ENCODE data around the gene CCNH.

The CCNH gene

DNA sequence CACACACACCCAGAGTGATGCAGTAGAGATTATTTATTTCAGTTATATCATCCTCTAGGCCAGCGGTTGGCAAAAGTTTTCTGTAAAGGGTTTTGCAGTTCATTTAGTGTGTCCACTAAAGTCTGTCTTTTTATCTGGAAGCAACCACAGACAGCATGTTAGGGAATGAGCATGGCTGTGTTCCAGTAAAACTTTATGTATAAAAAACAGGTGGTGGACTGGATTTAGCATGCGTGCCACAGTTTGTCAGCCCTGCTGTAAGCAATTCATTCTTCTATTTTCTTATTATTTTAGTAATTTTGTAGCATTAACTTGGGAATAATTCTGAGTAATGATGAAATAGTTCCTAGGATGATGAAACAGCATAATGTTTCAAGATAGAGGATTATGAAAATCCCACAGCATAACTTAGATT, 51.7 kb downstream of the CCNH start:
- Histone ChIP-seq H2BK12ac (ENCODE audit: low read length in 2 of 2) (no peak overlapping the region), H3K4ac (ENCODE audit: low read depth in 1 of 2, low read length in 2 of 2) (no peak overlapping the region), H3K27ac (ENCODE audit: low read length, poor library complexity, severe bottlenecking) (no peak overlapping the region), H3K23ac (ENCODE audit: low read length in 2 of 2) (no peak overlapping the region), H3K4me2 (ENCODE audit: low read length, poor library complexity, severe bottlenecking) (no peak overlapping the region), H2BK5ac (ENCODE audit: low read depth, low read length, poor library complexity, severe bottlenecking) (no peak overlapping the region), H2BK15ac (ENCODE audit: low read depth, poor library complexity, severe bottlenecking) (no peak overlapping the region), H2AK5ac (ENCODE audit: low read length, severe bottlenecking) (no peak overlapping the region), H4K8ac (ENCODE audit: low read length) (no peak overlapping the region), H3K9me3 (ENCODE audit: control insufficient read depth, low read length) (no peaks in the 10 kb centered on the region), H3K18ac (ENCODE audit: low read depth in 1 of 2, low read length in 2 of 2) (no peak overlapping the region), H3K27me3 (ENCODE audit: control insufficient read depth in 1 of 2, insufficient read depth in 1 of 2, low read length in 2 of 2) (no peaks in the 10 kb centered on the region), H3K4me3 (ENCODE audit: insufficient read depth in 1 of 2, low read depth in 1 of 2, low read length in 2 of 2) (no peak overlapping the region), H3K9ac (ENCODE audit: low read length) (peak overlapping the region; percentile 55), H3K36me3 (ENCODE audit: control insufficient read depth in 1 of 2, insufficient read depth in 2 of 2, low read depth in 1 of 2, low read length in 2 of 2) (peaks cover 6 to 80% of the 10 kb centered on the region in 2 experiments), H3K79me1 (replicated peaks; ENCODE audit: low read length, poor library complexity, severe bottlenecking) (peaks cover 10% of the 10 kb centered on the region), H3K4me1 (ENCODE audit: control insufficient read depth, insufficient read depth, low read depth, low read length) (no peaks in the 10 kb centered on the region), H4K91ac (ENCODE audit: low read length) (no peak overlapping the region), H2AFZ (ENCODE audit: low read depth, low read length) (no peak overlapping the region), H2BK120ac (ENCODE audit: low read depth, low read length) (no peak overlapping the region), H3K14ac (ENCODE audit: low read length in 2 of 2) (no peak overlapping the region)
- DNase-seq: peak; percentile 20
- WGBS: 100% methylated on average over 1 of the region's 2 CpGs

DNA sequence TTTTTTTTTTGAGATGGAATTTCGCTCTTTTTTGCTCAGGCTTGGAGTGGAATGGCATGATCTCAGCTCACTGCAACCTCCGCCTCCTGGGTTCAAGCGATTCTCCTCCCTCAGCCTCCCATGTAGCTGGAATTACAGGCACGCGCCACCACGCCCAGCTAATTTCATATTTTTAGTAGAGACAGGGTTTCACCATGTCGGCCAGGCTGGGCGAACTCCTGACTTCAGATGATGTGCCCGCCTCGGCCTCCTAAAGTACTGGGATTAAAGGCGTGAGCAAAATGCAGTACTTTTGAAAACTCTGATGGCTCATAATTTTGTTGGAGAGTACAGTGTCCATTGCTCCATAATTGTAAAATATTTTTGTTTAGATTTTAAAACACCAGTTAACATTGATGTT, 52.6 kb downstream of the CCNH start:
- Histone ChIP-seq H2BK5ac (ENCODE audit: low read depth, low read length, poor library complexity, severe bottlenecking) (no peak overlapping the region), H3K18ac (ENCODE audit: low read depth in 1 of 2, low read length in 2 of 2) (no peak overlapping the region), H3K9me3 (ENCODE audit: control insufficient read depth, low read length) (peaks cover 2% of the 10 kb centered on the region), H4K91ac (ENCODE audit: low read length) (no peak overlapping the region), H3K4me2 (ENCODE audit: low read length, poor library complexity, severe bottlenecking) (no peak overlapping the region), H3K4ac (ENCODE audit: low read depth in 1 of 2, low read length in 2 of 2) (no peak overlapping the region), H3K27me3 (ENCODE audit: control insufficient read depth in 1 of 2, insufficient read depth in 1 of 2, low read length in 2 of 2) (no peaks in the 10 kb centered on the region), H2AFZ (ENCODE audit: low read depth, low read length) (no peak overlapping the region), H3K23ac (ENCODE audit: low read length in 2 of 2) (no peak overlapping the region), H3K36me3 (ENCODE audit: control insufficient read depth in 1 of 2, insufficient read depth in 2 of 2, low read depth in 1 of 2, low read length in 2 of 2) (peaks cover 6 to 82% of the 10 kb centered on the region in 2 experiments), H3K27ac (ENCODE audit: low read length, poor library complexity, severe bottlenecking) (no peak overlapping the region), H2BK12ac (ENCODE audit: low read length in 2 of 2) (no peak overlapping the region), H3K4me1 (ENCODE audit: control insufficient read depth, insufficient read depth, low read depth, low read length) (no peaks in the 10 kb centered on the region), H2BK120ac (ENCODE audit: low read depth, low read length) (no peak overlapping the region), H3K9ac (ENCODE audit: low read length) (no peak overlapping the region), H3K79me1 (replicated peaks; ENCODE audit: low read length, poor library complexity, severe bottlenecking) (peaks cover 10% of the 10 kb centered on the region), H2AK5ac (ENCODE audit: low read length, severe bottlenecking) (no peak overlapping the region), H3K14ac (ENCODE audit: low read length in 2 of 2) (no peak overlapping the region), H3K4me3 (ENCODE audit: insufficient read depth in 1 of 2, low read depth in 1 of 2, low read length in 2 of 2) (no peak overlapping the region), H4K8ac (ENCODE audit: low read length) (no peak overlapping the region), H2BK15ac (ENCODE audit: low read depth, poor library complexity, severe bottlenecking) (no peak overlapping the region)
- DNase-seq: no peak
- 97% methylated on average over 11 of the region's 11 CpGs for WGBS

DNA sequence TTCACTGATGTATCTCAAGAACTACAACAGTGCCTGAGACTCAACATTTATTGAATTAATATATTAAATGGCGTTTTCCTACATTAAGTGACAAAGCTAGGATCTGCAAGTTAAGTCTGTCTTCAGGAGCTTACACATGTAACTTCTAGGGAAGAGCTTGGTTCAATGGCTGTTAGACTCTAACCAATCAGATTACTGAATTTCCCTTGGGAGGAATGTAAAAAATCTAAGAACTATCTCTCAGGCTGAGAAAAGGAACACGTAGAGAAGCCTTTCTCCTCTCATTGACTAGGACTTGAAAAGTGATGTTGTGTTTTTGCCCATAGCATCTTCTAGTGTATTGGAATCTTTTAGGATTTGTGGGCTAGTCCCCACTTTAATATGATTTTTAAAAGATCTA, 53.6 kb downstream of the CCNH start:
- no peak overlapping the region for H2BK12ac ChIP-seq (ENCODE audit: low read length in 2 of 2)
- no peak overlapping the region for H3K14ac ChIP-seq (ENCODE audit: low read length in 2 of 2)
- H3K4ac ChIP-seq (ENCODE audit: low read depth in 1 of 2, low read length in 2 of 2): no peak overlapping the region
- no peaks in the 10 kb centered on the region for H3K4me1 ChIP-seq (ENCODE audit: control insufficient read depth, insufficient read depth, low read depth, low read length)
- H3K9ac ChIP-seq (ENCODE audit: low read length): no peak overlapping the region
- H3K4me3 ChIP-seq (ENCODE audit: insufficient read depth in 1 of 2, low read depth in 1 of 2, low read length in 2 of 2): no peak overlapping the region
- no peaks in the 10 kb centered on the region for H3K27me3 ChIP-seq (ENCODE audit: control insufficient read depth in 1 of 2, insufficient read depth in 1 of 2, low read length in 2 of 2)
- no peak overlapping the region for H3K23ac ChIP-seq (ENCODE audit: low read length in 2 of 2)
- DNase-seq: no peak
- no peak overlapping the region for H2BK120ac ChIP-seq (ENCODE audit: low read depth, low read length)
- H3K79me1 ChIP-seq (replicated peaks; ENCODE audit: low read length, poor library complexity, severe bottlenecking): peaks cover 10% of the 10 kb centered on the region
- H2AFZ ChIP-seq (ENCODE audit: low read depth, low read length): no peak overlapping the region
- no peak overlapping the region for H3K27ac ChIP-seq (ENCODE audit: low read length, poor library complexity, severe bottlenecking)
- no peak overlapping the region for H2BK5ac ChIP-seq (ENCODE audit: low read depth, low read length, poor library complexity, severe bottlenecking)
- no peak overlapping the region for H3K4me2 ChIP-seq (ENCODE audit: low read length, poor library complexity, severe bottlenecking)
- no peak overlapping the region for H4K91ac ChIP-seq (ENCODE audit: low read length)
- H3K9me3 ChIP-seq (ENCODE audit: control insufficient read depth, low read length): peaks cover 4% of the 10 kb centered on the region
- H2AK5ac ChIP-seq (ENCODE audit: low read length, severe bottlenecking): no peak overlapping the region
- no peak overlapping the region for H4K8ac ChIP-seq (ENCODE audit: low read length)
- H2BK15ac ChIP-seq (ENCODE audit: low read depth, poor library complexity, severe bottlenecking): no peak overlapping the region
- WGBS: 67% methylated on average over 1 of the region's 2 CpGs
- peaks cover 6 to 82% of the 10 kb centered on the region in 2 experiments for H3K36me3 ChIP-seq (ENCODE audit: control insufficient read depth in 1 of 2, insufficient read depth in 2 of 2, low read depth in 1 of 2, low read length in 2 of 2)
- H3K18ac ChIP-seq (ENCODE audit: low read depth in 1 of 2, low read length in 2 of 2): no peak overlapping the region

DNA sequence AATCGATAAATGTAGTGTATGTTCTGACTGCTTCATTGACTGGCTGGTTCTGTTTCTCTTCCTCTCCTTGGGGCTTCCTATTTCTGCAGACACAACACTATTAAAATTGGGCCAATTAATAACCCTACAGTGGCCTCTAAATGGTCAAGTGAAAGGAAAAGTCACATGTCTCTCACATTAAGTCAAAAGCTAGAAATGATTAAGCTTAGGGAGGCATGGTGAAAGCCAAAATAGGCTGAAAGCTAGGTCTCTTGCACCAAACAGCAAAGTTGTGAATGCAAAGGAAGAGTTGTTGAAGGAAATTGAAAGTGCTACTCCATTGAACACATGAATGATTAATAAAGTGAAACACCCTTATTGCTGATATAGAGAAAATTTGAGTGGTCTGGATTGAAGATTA, 58.2 kb downstream of the CCNH start:
- no peak overlapping the region for H2BK120ac ChIP-seq (ENCODE audit: low read depth, low read length)
- H2BK15ac ChIP-seq (ENCODE audit: low read depth, poor library complexity, severe bottlenecking): no peak overlapping the region
- H3K14ac ChIP-seq (ENCODE audit: low read length in 2 of 2): no peak overlapping the region
- no peak overlapping the region for H2BK12ac ChIP-seq (ENCODE audit: low read length in 2 of 2)
- no peaks in the 10 kb centered on the region for H3K27me3 ChIP-seq (ENCODE audit: control insufficient read depth in 1 of 2, insufficient read depth in 1 of 2, low read length in 2 of 2)
- H2BK5ac ChIP-seq (ENCODE audit: low read depth, low read length, poor library complexity, severe bottlenecking): no peak overlapping the region
- no peak overlapping the region for H2AFZ ChIP-seq (ENCODE audit: low read depth, low read length)
- H3K4me2 ChIP-seq (ENCODE audit: low read length, poor library complexity, severe bottlenecking): no peak overlapping the region
- H2AK5ac ChIP-seq (ENCODE audit: low read length, severe bottlenecking): no peak overlapping the region
- no peak overlapping the region for H3K4ac ChIP-seq (ENCODE audit: low read depth in 1 of 2, low read length in 2 of 2)
- H3K9me3 ChIP-seq (ENCODE audit: control insufficient read depth, low read length): peaks cover 4% of the 10 kb centered on the region
- peaks cover 3 to 85% of the 10 kb centered on the region in 2 experiments for H3K36me3 ChIP-seq (ENCODE audit: control insufficient read depth in 1 of 2, insufficient read depth in 2 of 2, low read depth in 1 of 2, low read length in 2 of 2)
- no peak overlapping the region for H3K18ac ChIP-seq (ENCODE audit: low read depth in 1 of 2, low read length in 2 of 2)
- no peak for DNase-seq
- no CpG with 5 or more reads among the region's 1 CpG for WGBS
- H3K23ac ChIP-seq (ENCODE audit: low read length in 2 of 2): no peak overlapping the region
- H3K79me1 ChIP-seq (replicated peaks; ENCODE audit: low read length, poor library complexity, severe bottlenecking): peaks cover 6% of the 10 kb centered on the region
- no peak overlapping the region for H3K9ac ChIP-seq (ENCODE audit: low read length)
- no peak overlapping the region for H3K4me3 ChIP-seq (ENCODE audit: insufficient read depth in 1 of 2, low read depth in 1 of 2, low read length in 2 of 2)
- H4K8ac ChIP-seq (ENCODE audit: low read length): no peak overlapping the region
- H4K91ac ChIP-seq (ENCODE audit: low read length): no peak overlapping the region
- H3K4me1 ChIP-seq (ENCODE audit: control insufficient read depth, insufficient read depth, low read depth, low read length): no peaks in the 10 kb centered on the region
- peak overlapping the region; percentile 77 for H3K27ac ChIP-seq (ENCODE audit: low read length, poor library complexity, severe bottlenecking)
